Testis (tissue), 2 donors: ENCODE measurements around the gene PHLDA1.

Source experiments
- CTCF ChIP-seq, 3 experiments: fragments of 450-650 bp in 2 of 3; fragments of 200-600 bp in 1 of 3; sonication (generic) in 1 of 3; IDR thresholded peaks; one replicate each; pipeline ENCODE4 v1.5.1; 2016 to 2019; ENCODE audit warnings: antibody characterized with exemption in 3 of 3, mild to moderate bottlenecking in 2 of 3, moderate library complexity in 1 of 3
- POLR2A ChIP-seq: fragments of 450-650 bp; IDR thresholded peaks from one replicate; pipeline ENCODE4 v1.6.1; 2017; ENCODE audit warnings: antibody characterized with exemption, mild to moderate bottlenecking, moderate library complexity

GRCh38 chr12:76080729-76081415 lies 49.3 kb upstream of the PHLDA1 start:
- TF ChIP-seq CTCF (IDR thresholded peaks at IDR 0.05) (peak in 1 of 3 experiments; percentile 3), POLR2A (no peak)
